GM23248 (cell line): ENCODE results near the gene PDCD4.

Experiments
- EZH2 ChIP-seq: fragments of 200-600 bp; sonication (generic); IDR thresholded peaks from 2 replicates; pipeline ENCODE4 v1.6.1; 2018; ENCODE audit warnings: antibody characterized with exemption, mild to moderate bottlenecking; ENCODE audit not compliant: insufficient read depth, poor library complexity, severe bottlenecking
- EZH2phosphoT487 ChIP-seq: fragments of 200-600 bp; sonication (generic); IDR thresholded peaks from 2 replicates; pipeline ENCODE4 v1.6.1; 2018; ENCODE audit warnings: antibody characterized with exemption, moderate library complexity, mild to moderate bottlenecking, low read depth; ENCODE audit not compliant: insufficient read depth

- no peak for TF ChIP-seq EZH2phosphoT487
- no peak for TF ChIP-seq EZH2
These were observed 27.7 kb upstream of the PDCD4 start for GRCh38 chr10:110843796-110844616.
